Measurements from ENCODE around the gene MACROD2. TPM values are rescaled to one million over a fixed set of nuclear protein-coding genes. Genes with fewer than 3 reads are reported as not detected.
"Not testable (repeated sequence)": the region's sequence is repeated elsewhere in the genome, so short reads cannot be mapped to it uniquely, and the experiment has no call there.

MACROD2 gene
- total RNA-seq, 1 donor from 2014 or later, result 60.4 TPM

DNA sequence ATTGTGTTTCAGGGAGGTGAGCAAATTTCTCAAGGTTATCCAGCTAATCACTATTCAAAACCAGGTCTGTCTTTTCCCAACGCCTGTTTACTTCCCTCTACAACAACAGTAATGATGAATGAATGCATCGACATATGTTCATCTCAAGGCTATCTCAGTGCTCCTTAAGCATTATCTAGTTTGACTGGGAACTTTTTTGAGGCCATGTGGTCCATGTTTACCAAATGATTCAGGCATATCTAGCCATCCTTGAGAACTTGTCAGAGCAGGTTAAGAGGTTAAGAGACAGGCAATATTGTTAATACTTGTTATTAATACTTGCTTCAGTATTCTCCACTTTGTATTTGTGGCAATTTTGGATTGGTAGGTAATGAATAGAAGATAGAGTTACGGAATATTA lies 1380.5 kb downstream of the MACROD2 start:
- no peak for DNase-seq

GRCh38 chr20:15377603-15378002 lies 1382.3 kb downstream of the MACROD2 start:
- not testable (repeated sequence) for DNase-seq

GRCh38 chr20:15378151-15378550 lies 1382.8 kb downstream of the MACROD2 start:
- no peak for DNase-seq

- DNase-seq, result no peak
Observed at GRCh38 chr20:15379681-15380296, 1384.5 kb downstream of the MACROD2 start.

DNA sequence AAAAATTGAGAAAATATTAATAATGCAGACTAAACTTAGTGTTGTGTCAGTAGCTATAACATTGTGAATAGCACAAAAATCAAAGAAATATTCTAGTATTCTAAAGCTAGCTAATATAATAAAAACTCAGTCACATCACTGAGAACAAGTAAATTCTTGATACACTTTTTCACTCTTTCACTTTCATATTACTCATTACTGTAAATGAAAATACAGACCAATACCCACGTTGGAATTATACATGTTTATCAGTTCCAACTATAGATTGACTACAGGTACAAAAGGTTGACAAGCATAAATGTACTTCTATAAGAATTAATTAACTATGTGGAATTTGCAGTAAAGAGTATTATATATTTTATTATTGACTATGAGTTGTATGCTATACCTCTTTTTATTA lies 1385.5 kb downstream of the MACROD2 start:
- DNase-seq, result no peak

DNA sequence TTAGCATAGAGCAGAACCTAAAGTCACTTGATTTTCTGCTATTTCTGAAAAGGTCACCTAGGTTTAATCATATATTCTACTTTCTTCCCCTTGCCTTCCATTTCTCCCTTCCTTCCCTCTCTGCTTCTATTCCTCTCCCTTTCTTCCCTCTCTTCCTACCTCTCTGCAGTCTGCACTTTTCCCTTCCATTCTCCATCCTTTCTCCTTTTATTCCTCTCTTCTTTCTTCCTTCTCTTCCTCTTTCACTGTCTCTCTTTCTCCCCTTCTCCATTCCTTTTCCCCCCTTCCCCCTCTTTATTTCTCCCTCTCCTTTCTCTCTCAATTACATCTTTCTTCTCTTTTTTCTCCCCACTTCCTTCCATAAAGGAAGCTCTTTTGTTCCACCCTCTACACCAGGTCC lies 1391.9 kb downstream of the MACROD2 start:
- DNase-seq, result no peak

GRCh38 chr20:15395457-15395856 lies 1400.1 kb downstream of the MACROD2 start:
- DNase-seq, result no peak

GRCh38 chr20:15396026-15396425 lies 1400.7 kb downstream of the MACROD2 start:
- DNase-seq, result no peak

- no peak for DNase-seq
Observed at GRCh38 chr20:15396900-15397299, 1401.6 kb downstream of the MACROD2 start.

- DNase-seq, result no peak
Observed at GRCh38 chr20:15399781-15400180, 1404.5 kb downstream of the MACROD2 start.

DNA sequence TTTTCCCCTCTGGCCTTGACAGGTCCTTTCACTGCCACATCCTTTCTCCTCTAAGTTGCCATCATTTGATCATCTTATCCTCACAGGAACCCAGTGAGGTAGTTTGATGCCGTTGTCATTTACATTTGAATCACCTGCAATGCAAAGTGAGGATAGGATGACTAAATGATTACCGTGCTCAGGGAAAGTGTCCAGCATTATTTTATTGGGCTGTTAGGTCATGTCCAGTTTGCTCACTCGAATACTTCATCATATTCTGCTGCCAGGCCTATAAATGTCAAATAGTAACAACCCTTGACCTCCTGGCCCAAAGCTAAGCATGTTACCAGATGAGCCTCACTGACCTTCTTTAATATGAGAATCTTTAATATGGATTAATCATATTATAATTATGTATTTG lies 1410.8 kb downstream of the MACROD2 start:
- DNase-seq, result no peak

- DNase-seq, result no peak
Observed at GRCh38 chr20:15411781-15412180, 1416.5 kb downstream of the MACROD2 start.

GRCh38 chr20:15415908-15416307 lies 1420.6 kb downstream of the MACROD2 start:
- DNase-seq, result no peak

GRCh38 chr20:15419856-15420255 lies 1424.5 kb downstream of the MACROD2 start:
- DNase-seq, result no peak

GRCh38 chr20:15422966-15423365 lies 1427.7 kb downstream of the MACROD2 start:
- no peak for DNase-seq

GRCh38 chr20:15439551-15439950 lies 1444.2 kb downstream of the MACROD2 start:
- no peak for DNase-seq

DNA sequence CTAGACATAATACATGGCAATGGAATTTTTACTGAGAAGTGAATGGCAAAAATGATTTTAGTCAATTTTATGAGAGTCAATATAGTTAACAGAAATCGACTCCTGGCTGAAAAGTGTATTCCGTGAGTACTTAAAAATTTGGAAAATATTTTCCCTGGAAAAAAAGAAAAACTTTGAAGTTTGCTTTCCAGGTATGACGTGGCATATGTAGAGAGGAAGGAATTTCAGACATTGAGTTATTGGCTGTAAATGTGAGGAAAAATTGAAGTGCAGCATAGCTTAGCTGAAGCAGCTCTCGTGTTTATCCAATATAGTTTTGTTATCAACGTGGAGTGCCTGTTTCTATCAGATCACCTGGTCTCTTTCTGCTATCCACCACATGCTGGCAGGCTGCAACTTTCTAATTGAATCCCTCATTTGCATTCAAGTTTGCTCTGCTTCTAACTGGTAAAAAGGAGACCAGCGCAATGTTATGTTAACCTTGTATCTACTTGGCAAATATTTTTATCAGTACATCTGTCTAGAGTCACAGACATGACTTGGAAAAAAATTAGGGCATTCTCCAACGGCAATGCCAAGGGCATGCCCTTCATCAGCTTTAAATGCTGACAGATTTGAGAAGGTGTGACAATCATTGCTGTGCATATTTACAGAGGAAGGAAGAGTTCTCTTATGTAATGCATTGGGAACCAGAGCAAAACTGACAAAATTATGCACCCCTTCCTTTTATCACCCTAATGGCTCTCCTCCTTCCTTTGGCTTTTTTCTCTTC lies 1444.9 kb downstream of the MACROD2 start:
- DNase-seq, result no peak

GRCh38 chr20:15445056-15445840 lies 1449.9 kb downstream of the MACROD2 start:
- DNase-seq, result no peak

- DNase-seq, result peak; percentile 10
Observed at GRCh38 chr20:15446373-15446772, 1451.1 kb downstream of the MACROD2 start.

DNA sequence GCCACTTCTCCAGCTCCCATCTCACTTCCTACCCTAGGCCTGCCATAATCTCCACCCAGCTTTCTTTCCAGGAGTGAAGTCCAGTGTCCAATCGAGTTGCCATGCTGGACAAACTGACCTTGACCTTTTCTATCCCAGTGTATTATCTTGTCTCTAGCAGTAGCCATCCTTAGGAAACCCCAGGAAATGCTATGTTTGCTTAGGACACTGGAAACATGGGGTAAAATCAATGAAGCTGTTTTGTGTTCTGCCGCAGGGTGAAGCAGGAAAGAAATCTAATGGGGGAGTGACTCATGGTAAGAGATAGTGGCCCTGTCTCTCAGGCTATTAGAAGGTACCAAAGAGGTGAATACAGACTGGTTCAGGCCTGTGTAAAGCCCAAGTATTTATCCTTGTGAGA lies 1452.2 kb downstream of the MACROD2 start:
- DNase-seq, result no peak

- DNase-seq, result no peak
Observed at GRCh38 chr20:15449061-15449460, 1453.7 kb downstream of the MACROD2 start.

DNA sequence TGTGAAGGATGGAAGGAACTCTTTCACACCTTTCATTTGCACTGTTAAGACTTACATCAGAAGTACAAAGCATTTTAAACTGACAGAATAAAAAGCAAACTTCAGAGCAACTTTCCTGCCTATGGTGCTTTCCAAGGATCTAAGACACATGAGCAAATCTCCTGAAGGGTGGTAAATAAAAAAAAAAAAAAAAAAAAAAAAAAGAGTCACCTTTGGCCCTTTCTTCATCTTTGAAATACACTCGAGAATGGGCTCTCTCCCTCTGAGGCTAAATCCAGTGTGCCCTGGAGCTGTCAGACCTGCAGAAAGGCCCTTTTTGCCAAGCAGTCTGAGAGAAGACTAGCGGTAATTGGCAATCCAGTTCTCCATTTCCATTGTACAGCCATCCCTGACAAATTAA lies 1455.9 kb downstream of the MACROD2 start:
- DNase-seq, result no peak

DNA sequence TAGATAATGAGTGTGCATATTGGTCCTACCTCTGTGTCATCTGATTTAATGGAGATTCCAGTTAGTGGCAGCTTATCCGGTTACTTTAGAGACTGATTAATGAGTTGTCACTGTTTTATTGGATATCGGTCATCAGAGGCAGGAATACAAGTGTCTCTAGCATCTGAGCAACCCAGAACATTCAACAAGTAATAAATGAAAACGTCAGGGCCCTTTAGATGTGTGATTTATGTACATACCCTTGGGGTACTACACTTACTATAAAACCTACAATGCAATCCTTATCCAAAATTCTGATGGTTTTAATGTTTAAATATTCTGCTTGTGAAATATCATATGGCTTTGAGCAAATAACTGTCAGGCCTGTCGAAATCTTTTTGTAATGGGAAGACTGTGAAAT lies 1460.0 kb downstream of the MACROD2 start:
- DNase-seq, result no peak

Data from occipital lobe (tissue), 2 donors.